DOHH2 (cell line): ENCODE data around the gene DACT2.

Experiments used
- H3F3A ChIP-seq: fragments of 200-600 bp; sonication (generic), shearing (Covaris generic); 2 replicates; pipeline ENCODE4 v1.6.0; 2016; ENCODE audit warnings: antibody characterized with exemption, mild to moderate bottlenecking; ENCODE audit not compliant: control insufficient read depth, insufficient read depth
- H3K27ac ChIP-seq: fragments of 200-600 bp; sonication (generic); 2 replicates; pipeline ENCODE4 v1.5.1; 2014; ENCODE audit warnings: low read depth, mild to moderate bottlenecking, low read length, moderate library complexity
- H3K27me3 ChIP-seq: fragments of 200-600 bp; sonication (generic); 2 replicates; pipeline ENCODE4 v1.6.1; 2014; ENCODE audit warnings: mild to moderate bottlenecking, low read length, mixed read lengths; ENCODE audit not compliant: control insufficient read depth
- H3K36me3 ChIP-seq: fragments of 200-600 bp; sonication (generic); 2 replicates; pipeline ENCODE4 v1.6.1; 2014; ENCODE audit warnings: mild to moderate bottlenecking, low read length, moderate library complexity, mixed read lengths; ENCODE audit not compliant: control insufficient read depth
- H3K4me1 ChIP-seq: fragments of 200-600 bp; sonication (generic); 2 replicates; pipeline ENCODE4 v1.6.1; 2014; ENCODE audit warnings: mild to moderate bottlenecking, low read length, mixed read lengths; ENCODE audit not compliant: control insufficient read depth
- H3K4me2 ChIP-seq: fragments of 200-600 bp; sonication (generic); 2 replicates; pipeline ENCODE4 v1.6.0; 2014; ENCODE audit warnings: mild to moderate bottlenecking, low read length, moderate library complexity
- H3K4me3 ChIP-seq: fragments of 200-600 bp; sonication (generic); 2 replicates; pipeline ENCODE4 v1.5.1; 2014; ENCODE audit warnings: mild to moderate bottlenecking, low read length, mixed read lengths
- H3K79me2 ChIP-seq: fragments of 200-600 bp; sonication (generic); 2 replicates; pipeline ENCODE4 v1.6.1; 2014; ENCODE audit warnings: mild to moderate bottlenecking, low read length, mixed read lengths; ENCODE audit not compliant: control insufficient read depth
- H3K9me2 ChIP-seq: fragments of 200-600 bp; sonication (generic); replicated peaks from 2 replicates; pipeline ENCODE4 v1.6.1; 2014; ENCODE audit warnings: mild to moderate bottlenecking, low read length, mixed read lengths; ENCODE audit not compliant: control insufficient read depth
- H3K9me3 ChIP-seq: fragments of 200-600 bp; sonication (generic); 2 replicates; pipeline ENCODE4 v1.6.1; 2014; ENCODE audit warnings: antibody characterized with exemption, low read length, mixed read lengths; ENCODE audit not compliant: control insufficient read depth, insufficient read depth
- H4K20me1 ChIP-seq: fragments of 200-600 bp; sonication (generic); 2 replicates; pipeline ENCODE4 v1.6.0; 2014; ENCODE audit warnings: low read depth, mild to moderate bottlenecking, antibody characterized with exemption, low read length, moderate library complexity; ENCODE audit not compliant: control insufficient read depth, insufficient read depth
- EZH2phosphoT487 ChIP-seq: fragments of 200-600 bp; sonication (generic); IDR thresholded peaks from 2 replicates; pipeline ENCODE4 v1.6.1; 2017; ENCODE audit warnings: borderline replicate concordance, mild to moderate bottlenecking, antibody characterized with exemption, low read length, moderate library complexity, mixed read lengths
- TF ChIP-seq, protein P1 (sequence below): fragments of 200-600 bp; sonication (generic); IDR thresholded peaks from one replicate; pipeline ENCODE4 v1.5.1; 2014; ENCODE audit warnings: antibody characterized with exemption, mild to moderate bottlenecking, low read depth, low read length; ENCODE audit not compliant: poor library complexity, severe bottlenecking

The DACT2 gene

DNA sequence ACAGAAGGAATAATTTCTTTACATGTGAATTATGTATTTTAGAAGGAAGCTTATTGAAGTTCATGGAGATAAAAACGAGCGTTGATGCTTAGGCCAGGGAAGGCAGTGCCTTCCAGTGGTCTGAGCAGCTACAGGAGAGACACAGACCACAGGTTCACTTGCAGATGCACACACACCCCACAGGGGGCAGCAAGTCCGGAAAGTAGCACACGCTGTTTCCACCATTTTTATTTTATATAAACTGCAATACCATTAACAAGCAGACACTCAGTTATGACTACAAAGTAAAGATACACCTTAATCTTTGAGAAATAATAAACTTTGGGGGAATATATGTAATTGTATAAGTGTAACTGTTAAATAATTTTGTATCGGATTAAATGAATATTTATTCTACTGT lies 13.5 kb upstream of the DACT2 start:
- Histone ChIP-seq H3F3A (no peaks in the 10 kb centered on the region), H3K27ac (no peak overlapping the region), H3K79me2 (no peaks in the 10 kb centered on the region), H3K9me3 (no peaks in the 10 kb centered on the region), H4K20me1 (no peaks in the 10 kb centered on the region), H3K4me2 (no peak overlapping the region), H3K36me3 (no peaks in the 10 kb centered on the region), H3K4me3 (no peak overlapping the region), H3K9me2 (no peaks in the 10 kb centered on the region), H3K27me3 (no peaks in the 10 kb centered on the region), H3K4me1 (no peaks in the 10 kb centered on the region)
- TF ChIP-seq, protein P1, sequence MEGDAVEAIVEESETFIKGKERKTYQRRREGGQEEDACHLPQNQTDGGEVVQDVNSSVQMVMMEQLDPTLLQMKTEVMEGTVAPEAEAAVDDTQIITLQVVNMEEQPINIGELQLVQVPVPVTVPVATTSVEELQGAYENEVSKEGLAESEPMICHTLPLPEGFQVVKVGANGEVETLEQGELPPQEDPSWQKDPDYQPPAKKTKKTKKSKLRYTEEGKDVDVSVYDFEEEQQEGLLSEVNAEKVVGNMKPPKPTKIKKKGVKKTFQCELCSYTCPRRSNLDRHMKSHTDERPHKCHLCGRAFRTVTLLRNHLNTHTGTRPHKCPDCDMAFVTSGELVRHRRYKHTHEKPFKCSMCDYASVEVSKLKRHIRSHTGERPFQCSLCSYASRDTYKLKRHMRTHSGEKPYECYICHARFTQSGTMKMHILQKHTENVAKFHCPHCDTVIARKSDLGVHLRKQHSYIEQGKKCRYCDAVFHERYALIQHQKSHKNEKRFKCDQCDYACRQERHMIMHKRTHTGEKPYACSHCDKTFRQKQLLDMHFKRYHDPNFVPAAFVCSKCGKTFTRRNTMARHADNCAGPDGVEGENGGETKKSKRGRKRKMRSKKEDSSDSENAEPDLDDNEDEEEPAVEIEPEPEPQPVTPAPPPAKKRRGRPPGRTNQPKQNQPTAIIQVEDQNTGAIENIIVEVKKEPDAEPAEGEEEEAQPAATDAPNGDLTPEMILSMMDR, result peak; percentile 13
- no peak for TF ChIP-seq EZH2phosphoT487

- Histone ChIP-seq H3K79me2 (no peaks in the 10 kb centered on the region), H3K4me2 (no peak overlapping the region), H3K27ac (no peak overlapping the region), H3K4me3 (no peak overlapping the region), H3K9me2 (no peaks in the 10 kb centered on the region), H3K36me3 (no peaks in the 10 kb centered on the region), H3K27me3 (no peaks in the 10 kb centered on the region), H3F3A (no peaks in the 10 kb centered on the region), H3K9me3 (no peaks in the 10 kb centered on the region), H3K4me1 (no peaks in the 10 kb centered on the region), H4K20me1 (no peaks in the 10 kb centered on the region)
- TF ChIP-seq, protein P1, result no peak
- TF ChIP-seq EZH2phosphoT487, result no peak
Measured at GRCh38 chr6:168332020-168332419, 12.4 kb upstream of the DACT2 start.

DNA sequence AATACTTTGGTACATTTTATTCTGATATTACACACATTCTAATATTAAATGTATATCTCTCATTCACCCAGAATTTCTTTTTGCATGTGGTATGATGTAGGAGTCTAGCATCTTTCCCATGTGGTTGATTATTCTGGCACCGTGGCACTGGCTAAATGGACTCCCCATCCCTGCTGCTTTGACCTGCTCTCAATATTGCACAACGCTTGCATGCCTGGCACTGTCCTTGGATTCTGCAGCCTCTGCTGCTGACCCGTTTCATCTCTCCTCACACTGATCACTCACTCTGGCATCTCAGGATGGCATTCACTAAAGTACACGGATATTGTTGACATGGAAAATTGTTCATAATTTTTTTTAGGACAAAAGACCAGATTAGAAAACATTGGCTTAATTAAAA lies 11.5 kb upstream of the DACT2 start:
- Histone ChIP-seq H3K9me2 (no peaks in the 10 kb centered on the region), H3K4me1 (no peaks in the 10 kb centered on the region), H3K27ac (no peak overlapping the region), H3K36me3 (no peaks in the 10 kb centered on the region), H3K4me2 (no peak overlapping the region), H3K27me3 (no peaks in the 10 kb centered on the region), H3F3A (no peaks in the 10 kb centered on the region), H3K79me2 (no peaks in the 10 kb centered on the region), H4K20me1 (no peaks in the 10 kb centered on the region), H3K4me3 (no peak overlapping the region), H3K9me3 (no peaks in the 10 kb centered on the region)
- TF ChIP-seq EZH2phosphoT487, result no peak
- TF ChIP-seq, protein P1, result no peak

DNA sequence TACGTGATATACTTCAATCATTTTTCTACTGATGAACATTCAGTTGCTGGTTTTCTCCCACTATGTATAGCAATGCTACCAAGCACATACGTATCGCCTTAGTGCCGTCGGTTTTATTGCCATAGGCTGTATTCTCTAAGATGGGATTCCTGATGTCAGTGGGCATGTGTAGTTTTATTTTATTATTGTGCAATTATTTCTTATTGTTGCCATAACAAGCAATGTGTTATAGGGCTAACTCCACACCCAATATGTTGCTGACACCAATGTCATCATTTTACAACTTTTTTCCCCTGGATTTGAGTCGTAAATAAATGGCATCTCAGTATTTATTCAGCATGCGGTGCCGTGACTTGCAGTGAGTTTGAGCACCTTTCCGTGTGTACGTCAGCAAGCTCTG lies 10.8 kb upstream of the DACT2 start:
- H3K4me1 ChIP-seq, result no peaks in the 10 kb centered on the region
- H3K4me2 ChIP-seq, result no peak overlapping the region
- no peaks in the 10 kb centered on the region for H3K79me2 ChIP-seq
- H3K9me3 ChIP-seq, result no peaks in the 10 kb centered on the region
- TF ChIP-seq, protein P1, result no peak
- no peak for TF ChIP-seq EZH2phosphoT487
- no peaks in the 10 kb centered on the region for H4K20me1 ChIP-seq
- H3K27ac ChIP-seq, result no peak overlapping the region
- no peaks in the 10 kb centered on the region for H3F3A ChIP-seq
- H3K9me2 ChIP-seq, result no peaks in the 10 kb centered on the region
- H3K4me3 ChIP-seq, result no peak overlapping the region
- no peaks in the 10 kb centered on the region for H3K27me3 ChIP-seq
- H3K36me3 ChIP-seq, result no peaks in the 10 kb centered on the region
